8988T (cell line): ENCODE data around the gene STX16.

ENCODE experiments used
- DNase-seq: peaks from one replicate; pipeline ENCODE4 v3.0.0; 2011

STX16 gene, protein sequence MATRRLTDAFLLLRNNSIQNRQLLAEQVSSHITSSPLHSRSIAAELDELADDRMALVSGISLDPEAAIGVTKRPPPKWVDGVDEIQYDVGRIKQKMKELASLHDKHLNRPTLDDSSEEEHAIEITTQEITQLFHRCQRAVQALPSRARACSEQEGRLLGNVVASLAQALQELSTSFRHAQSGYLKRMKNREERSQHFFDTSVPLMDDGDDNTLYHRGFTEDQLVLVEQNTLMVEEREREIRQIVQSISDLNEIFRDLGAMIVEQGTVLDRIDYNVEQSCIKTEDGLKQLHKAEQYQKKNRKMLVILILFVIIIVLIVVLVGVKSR

DNA sequence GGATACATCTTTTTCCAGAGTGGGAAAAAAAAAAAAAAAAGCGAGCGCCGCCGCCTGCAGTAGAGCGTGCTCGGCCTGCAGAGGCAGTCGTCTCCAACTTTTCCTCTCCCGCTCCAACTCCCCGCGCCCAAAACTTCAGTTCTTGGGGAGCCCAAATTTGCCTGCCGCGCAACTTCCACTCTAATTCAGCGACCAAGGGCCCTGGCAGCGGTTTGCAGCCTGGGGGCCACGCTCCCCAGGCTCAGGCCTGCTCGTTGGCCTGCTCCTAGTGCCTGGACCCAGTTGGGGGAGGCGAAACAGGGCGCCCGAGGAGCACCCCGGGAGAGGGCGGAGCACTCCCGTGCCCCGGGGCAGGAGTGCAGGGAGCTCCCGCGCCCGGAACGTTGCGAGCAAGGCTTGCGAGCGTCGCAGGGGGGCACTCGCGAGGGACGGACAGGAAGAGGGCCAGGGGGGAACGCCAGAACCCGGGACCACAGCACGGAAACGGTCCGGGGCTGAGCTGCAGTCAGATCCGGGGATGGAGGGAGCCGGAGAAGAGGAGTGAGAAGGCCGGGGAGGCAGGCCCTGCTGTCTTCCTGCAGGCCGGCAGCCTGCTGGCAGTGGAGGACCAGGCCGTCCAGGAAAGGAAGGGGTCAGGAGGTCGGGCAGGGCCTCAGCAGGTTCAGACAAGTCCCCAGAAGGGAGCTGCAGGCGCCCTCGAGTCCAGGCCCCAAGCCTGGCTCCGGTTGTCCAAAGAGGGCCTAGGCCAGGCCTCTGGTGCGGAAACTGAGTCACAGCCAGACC, at the start of gene STX16:
Gene STX16 (plus strand): TSS at position 508 of the 783 bp plus-strand sequence. CDS start 724 bp downstream, outside the sequence.
- peak; percentile 100 for DNase-seq

DNA sequence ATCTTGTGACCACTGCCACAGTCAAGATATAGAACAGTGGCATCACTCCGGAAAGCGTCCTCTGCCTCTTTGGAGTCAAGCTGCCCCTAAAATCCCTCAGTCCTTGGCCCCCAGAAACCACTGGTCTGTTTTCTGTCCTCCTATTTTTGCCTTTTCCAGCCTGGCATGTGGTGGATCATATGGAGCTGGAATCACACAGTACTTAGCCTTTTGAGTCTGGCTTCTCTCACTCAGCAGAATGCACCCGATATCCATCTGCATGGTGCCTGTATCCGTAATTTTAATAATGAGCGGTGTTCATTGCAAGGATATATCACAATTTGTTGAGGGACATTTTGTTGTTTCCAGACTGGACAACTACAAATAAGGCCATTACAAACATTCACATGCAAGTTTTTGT, 49.0 kb upstream of the STX16 start:
- DNase-seq: no peak

DNA sequence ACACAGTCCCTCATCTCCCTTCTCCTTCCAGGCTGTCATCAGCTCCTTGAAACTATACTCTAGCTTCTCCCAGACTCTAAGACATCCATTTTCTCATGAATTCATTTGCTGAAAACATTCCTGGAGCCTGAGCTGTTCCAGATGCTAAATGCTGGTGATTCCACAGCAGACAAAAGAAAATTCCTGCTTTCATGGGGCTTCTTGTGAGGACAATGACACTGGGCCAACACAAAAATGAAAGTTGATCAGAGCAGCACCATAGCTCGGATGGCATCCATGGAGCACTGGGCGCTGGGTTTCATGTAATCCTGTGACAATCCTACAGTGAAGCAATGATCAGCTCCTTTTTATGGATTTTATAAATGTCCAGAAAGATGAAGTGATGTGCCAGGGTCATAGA, 47.4 kb upstream of the STX16 start:
- no peak for DNase-seq

DNA sequence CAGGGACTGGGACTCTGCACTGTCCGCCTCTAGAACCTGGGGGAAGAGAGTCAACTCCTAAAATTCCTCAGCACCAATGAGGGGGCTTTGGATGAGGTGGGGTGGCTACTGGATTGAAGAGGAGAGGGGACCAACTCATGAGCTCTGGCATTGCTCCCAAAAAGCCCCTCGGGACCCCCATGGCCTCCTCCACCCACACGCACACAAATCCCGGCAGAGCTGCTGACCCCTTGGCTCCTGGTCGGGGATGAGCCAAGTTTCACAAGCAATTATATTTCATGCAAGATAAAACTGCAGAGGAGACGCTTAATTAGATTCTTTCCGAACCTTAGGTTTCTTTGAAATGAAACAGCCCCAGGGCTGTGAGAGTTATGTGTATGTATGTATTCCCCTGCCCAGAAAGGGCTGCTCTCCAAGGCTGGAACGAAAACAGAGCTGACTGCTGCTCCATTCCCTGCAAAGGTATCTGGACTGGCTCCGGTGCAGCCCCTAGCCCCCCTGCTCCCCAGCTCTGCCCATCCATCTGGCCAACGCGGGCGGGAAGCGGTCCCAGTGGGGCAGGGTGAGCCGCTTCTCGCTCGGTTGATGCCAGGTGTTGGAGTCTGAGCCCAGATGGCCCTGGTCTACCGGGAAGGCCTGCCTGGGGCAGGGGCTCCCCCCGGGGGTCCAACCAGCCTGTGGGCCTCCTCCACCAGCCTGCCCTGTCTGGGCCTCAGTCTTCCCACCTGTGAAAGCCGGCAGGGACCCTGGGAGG, 46.8 kb upstream of the STX16 start:
- DNase-seq: no peak

DNA sequence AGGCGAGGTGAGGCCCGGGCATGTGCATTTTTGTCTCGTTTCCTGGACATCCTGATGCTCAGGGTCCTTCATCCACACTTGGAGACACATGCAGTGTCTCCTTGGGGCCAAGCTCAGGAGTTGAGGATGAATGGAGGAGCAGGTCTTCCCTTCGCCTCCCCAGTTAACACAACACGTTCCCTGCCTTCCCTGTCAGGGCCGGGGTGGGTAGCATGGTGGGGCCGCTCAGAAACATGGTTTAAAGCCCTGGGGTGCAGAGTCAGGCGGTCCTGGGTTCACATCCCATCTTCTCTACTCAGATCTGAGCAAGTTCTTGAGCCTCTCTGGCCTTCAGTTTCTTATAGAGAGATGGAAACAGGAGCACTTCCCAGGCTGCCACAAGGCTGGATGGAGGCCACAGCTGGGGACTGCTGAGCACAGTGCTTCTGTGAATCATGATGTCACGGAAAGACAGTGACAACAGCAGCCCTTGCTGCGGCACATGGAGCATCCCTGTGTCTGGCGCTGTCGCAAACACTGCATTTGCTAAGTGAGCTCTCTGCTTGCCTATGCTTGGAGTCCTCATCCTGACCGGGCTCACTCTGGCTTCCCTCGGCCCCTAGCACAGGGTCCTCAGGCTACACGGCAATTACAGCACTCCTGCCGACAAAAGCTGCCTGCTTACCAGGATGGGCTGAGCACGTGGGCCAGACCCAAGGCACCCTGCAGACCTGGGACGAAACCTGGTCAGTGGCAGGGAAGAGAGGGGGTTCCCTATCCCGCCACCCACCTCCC, 45.6 kb upstream of the STX16 start:
- DNase-seq: no peak

DNA sequence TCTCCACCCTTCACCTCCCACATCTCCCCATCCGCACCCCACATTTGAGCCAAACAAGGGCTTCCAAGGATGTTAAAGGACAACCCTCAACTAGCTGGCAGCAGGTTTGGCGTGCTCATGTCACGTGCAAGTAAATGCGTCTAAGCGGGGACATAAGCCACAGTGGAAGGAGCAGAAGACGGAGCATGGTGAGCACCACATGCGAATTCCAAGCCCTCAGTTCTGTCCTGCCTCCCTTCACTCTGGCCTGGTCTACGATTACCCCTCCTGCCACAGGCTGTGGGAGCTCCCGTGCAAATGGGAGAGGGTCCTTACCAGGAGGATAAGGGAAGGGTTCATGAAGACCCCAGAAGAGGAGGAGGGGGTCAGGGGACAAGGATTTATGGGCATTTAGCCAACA, 44.9 kb upstream of the STX16 start:
- no peak for DNase-seq

DNA sequence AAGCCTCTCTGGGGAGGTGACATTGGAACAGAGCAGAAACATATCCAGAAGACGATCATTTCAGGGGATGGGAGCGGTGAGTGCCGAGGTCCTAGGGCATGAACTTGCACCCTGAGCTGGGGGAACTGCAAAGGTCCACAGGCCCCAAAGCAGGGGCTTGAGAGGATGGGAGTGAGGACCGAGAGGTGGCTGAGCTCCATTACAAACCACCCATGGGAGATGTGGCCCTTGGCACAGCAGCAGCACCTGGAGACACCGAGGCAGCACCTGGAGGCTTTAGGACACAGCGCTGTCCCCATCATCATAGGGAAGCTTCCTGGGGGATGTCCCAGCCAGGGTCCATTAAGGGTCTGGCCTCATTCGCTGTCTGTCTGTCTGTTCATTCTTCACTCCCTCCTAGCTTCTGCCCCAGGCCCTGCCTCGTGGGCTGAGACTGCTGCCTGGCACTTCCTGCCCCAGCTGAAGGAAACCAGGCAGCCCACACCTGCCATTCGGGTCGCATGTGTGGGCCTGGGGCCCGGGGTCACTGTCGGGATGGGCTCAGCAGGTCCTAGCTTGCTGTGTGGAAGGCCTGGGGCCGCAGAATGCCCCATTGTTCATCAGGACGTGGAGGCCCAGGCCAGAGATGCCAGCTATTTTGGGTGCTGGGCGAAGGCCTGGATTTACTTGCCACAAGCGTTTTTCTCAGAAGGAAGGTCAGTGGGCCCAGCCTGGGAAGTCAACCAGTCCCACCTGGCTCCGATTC, 42.8 kb upstream of the STX16 start:
- no peak for DNase-seq

DNA sequence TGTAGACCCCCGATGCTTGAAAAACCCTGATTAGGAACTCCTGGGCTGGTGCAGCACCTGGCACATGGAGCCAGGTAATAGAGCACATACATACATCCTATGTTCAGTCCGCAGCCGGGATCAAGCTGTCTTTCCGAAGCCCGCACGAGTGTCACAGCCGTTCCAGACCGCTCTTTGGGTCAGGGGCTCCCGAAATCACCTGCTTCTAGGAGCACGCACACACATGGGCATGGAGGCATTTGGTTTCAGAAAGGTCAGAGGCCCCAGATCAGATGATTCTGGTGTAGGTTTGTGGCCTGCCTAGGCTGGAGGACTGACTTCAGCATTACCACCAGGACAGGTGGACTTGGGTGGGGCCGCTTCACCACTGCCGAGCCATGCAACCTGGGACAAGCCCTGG, 42.1 kb upstream of the STX16 start:
- no peak for DNase-seq

DNA sequence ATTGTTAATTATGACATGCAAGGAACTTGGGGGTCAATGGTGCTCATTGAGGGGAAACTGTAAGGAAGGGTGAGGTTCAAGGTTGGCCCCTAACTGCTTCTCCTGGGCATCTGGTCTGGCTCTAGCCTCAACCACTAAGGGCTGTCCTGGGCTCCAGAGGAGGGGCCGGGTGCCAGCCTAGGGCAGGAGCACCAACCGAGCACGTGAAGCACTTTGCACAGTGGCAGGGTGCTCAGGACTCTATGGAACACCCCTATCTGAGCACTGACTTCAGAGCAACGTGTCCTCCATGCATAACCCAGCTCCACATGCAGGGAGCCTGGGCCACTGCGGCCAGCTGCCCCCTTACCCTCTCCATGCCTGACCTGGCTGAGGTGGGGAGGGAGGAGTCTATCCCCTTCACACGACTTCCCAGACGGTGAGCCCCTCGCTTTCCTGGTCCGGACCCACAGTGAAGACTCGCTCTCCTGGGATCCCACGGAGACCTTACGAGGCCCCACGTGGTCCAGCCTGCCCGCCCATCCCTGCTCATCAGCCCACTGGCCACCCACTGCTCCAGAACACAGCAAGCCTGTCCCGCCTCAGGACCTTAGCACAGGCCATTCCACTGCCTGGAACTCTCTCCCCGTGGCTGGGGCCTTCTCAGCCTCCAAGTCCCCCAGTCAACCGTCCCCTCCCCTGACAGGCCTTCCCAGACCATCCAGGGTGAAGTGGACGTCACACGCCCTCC, 40.8 kb upstream of the STX16 start:
- DNase-seq: no peak

DNA sequence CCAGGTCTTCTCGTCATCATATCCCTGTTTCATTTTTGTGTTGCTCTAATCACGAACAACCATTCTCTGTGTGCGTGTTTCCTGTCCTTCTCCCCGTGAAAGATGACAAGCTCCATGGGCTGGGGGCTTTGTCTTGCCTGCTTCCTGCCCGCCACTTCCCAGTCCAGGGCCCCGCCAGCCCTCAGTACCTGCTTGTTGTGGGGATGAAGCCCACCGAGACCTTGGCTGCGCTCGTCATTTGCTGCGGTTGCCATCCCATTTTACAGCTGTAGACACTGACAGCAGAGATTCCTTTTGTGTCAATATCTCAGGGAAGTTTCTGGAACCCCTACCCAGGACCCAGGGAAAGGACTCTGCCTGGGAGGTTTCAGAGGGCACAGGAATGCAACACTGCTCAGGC, 40.3 kb upstream of the STX16 start:
- DNase-seq: no peak

DNA sequence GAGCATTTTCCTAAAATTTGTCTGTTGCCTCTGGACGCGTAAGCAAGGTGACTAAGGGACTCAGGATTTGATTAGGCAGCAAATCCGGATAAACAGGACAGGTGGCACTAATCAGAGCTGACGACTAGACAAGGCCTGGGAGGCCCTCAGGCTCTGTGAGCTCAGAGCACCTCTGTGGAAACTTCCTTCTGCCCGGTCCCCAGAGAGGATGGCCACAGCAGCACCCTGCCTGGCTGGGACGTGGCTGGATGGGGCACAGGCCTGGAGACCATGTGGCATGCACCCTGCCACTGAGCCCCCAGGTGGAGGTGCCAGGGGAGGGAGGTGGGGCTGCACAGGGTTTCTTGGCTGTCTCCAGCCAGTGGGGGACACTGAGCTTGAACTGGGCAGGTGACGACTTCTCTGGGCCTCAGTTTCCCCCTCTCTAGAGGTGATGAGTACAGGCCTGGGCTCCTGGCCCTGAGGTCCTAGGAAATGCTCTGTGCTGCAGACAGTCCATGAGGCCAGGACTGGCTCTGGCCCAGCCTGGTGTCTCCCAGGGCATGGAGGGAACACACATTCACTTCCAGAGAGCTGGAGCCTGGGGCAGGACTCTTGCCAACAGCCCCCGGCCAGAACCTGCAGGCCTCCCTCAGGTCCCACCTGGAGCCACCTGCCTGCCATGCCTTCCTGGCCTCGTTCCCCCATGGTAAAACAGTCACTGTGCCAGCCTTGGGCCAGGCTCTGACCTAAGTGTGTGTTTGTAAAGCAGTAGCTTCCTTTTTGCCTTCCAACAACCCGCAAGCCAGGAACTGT, 39.6 kb upstream of the STX16 start:
- DNase-seq: no peak

DNA sequence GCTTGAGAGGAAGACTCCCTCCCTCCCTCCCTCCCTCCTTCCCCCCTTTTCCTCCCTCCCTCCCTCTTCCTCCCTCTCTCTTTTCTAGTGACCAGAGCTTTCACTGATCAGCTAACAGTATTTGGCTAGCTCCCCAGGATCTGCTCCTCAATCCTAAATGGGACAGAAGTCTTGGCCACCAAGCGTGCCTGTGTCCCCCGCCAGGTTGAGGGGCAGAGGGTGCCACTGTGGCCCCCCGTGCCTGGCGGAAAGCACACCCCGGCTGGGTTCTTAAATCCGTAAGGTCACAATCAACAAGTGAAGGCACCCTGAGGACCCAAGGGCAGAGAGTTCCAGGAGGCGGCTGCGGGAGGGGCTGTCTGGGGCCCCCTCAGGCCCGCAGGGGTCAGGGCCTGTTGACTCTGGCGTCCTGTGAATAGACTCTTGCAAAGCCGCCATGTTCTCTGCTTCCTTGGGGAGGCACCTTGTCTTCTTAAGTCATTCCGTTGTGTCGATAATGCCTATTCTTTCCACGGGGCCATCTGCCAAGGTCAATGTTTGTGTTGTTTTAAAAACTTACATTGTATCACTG, 38.9 kb upstream of the STX16 start:
- DNase-seq: no peak

DNA sequence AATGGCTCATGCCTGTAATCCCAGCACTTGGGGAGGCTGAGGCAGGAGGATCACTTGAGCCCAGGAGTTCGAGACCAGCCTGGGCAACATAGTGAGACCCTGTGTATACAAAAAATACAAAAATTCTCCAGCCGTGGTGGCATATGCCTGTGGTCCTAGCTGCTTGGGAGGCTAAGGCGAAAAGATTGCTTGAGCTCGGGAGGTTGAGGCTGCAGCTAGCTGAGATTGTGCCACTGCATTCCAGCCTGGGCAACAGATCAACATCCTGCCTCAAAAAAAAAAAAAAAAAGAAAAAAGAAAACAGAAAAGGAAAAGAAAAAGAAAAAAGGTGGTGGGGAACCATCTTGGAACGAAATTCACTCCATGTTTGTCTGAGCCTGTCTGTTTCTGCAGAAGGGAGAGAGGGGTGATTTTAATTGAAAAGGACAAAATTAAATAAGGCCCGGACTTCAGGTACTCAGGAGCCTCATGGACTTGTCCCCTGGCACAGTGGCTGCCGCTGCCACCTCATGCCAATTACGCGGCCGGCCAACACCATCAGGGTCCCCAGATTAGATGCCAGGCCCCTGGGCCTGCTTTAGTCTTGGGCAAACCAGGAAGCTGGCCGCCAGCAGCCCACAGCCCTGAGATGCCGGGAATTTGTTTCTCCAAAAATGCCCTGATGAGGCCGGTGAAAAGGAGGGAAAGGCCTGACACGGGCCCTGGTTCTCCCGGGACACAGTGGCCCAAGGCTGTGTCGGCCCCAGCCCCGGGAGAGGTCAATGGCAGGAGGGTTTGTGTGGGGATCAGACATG, 37.8 kb upstream of the STX16 start:
- DNase-seq: no peak

DNA sequence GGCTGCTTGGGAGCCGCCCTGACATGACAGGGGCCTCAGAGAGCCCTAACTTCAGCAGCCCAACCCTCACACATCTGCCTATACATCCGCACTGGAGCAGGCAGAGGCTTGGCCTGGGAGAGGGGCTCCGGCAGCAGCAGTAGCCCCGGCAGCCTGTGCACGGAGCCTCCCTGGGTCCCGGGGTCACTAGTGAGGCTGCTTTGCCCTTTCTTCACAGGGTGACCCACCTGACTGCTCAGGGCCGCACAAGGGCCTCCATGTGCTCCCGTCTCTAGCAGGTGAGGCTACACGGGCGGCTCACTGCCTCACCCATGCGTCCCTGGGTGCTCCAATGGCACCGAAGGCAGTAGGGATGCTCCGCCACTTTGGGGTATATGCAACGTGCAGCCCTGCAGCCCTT, 36.7 kb upstream of the STX16 start:
- no peak for DNase-seq

DNA sequence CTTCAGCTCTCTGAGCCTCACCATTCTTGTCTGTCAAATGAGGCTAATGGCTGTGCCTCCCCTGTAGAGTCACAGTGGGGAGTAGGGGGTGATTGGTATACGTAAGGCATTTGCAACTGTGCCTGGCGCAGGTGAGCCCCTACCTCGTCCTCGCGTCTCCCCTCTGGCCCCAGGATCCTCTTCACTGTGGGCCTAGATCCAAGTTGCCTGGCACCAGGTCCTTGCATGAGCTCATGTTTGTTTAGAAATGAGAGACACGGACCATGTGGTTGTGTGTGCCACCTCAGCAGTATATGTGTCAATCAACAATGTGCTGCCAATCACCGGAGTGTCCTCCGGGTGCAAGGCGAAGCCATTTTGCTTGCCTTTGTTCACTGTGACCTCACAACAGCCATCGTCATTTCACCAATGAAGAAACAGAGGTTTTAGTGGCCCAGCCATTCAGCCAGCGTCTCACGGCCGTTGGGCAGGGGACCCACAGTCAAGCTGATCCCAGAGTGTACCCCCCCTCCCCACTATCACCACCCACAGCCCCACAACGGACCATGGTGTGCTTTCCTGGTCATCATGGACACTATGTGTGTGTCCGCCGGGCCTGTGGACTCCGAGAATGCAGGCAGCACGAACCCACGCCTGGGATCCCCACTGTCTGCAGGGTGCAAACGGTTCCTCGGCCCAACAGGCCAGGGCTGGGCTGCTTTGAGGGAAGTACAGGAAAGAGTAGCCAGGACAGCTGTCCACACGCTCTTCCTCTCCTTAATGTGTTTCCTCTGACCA, 35.9 kb upstream of the STX16 start:
- no peak for DNase-seq

DNA sequence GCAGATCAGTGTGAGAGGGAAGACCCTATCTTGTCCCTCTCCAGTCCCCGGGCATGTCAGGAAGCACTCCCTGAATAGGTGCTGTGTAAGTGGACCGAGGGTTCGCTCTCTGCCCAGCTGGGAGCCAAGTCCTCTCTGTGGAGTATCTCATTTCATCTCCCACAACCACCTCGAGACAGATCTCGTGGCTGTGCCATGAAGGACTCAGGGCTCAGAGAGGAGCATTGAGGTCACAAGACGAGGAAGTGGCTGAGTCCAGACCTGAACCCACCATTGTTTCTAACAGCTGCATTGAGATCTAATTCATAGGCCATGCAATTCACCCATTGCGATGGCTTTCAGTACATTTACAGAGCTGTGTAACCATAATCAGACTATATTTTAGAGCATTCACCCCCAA, 34.7 kb upstream of the STX16 start:
- no peak for DNase-seq

DNA sequence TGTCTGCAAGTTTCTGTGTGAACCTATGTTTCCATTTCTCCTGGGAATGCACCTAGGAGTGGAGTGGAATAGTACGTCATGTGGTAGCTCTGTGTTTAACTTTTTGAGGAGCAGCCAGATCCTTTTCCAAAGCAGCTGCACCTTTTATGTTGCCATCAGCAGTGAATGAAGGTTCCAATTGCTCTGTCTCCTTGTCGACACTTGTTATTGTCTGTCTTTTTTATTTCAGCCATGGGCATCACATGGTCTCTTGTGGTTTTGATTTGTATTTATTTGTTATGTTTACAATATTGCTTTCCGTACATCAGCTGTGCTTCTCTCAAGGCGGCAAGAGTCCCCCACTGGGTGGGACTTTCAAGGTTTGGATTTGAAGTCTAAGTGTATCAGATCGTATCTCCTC, 33.9 kb upstream of the STX16 start:
- no peak for DNase-seq

DNA sequence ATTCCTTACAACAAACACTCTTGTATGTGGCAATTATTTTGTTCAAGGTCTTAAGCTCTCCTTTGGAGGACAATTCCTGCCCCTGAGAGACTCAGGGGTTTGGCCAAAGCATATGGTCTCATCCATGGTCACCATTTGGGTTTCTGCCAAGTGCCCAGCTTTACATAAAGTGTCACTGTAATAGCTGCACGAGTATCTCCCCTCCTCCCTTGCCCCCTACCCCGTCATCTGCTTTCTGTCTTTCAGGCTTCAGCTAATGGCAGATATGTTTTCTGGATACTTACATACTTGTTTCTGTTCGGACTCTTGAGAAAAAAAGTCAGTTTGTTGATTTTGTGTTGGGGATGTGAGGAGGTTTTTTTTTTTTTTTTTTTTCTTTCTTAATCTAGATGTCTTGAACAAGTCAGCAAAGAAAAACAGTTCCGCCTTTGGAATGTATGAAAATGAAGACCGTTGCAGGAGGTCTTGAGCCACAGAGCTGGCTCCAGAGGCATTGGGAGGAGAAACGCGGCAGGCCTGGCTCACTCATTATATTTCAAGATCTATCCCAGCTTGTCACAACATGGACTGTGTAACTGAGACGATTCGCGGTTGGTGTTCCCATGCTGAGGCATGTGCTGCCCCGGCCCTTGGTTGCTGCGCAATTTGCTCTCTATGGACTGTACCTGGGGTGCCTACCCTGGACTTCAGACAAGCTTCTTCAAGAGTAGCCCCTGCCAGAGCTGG, 32.6 kb upstream of the STX16 start:
- no peak for DNase-seq
